ENCODE measurements around the gene SPRYD7.

DNA sequence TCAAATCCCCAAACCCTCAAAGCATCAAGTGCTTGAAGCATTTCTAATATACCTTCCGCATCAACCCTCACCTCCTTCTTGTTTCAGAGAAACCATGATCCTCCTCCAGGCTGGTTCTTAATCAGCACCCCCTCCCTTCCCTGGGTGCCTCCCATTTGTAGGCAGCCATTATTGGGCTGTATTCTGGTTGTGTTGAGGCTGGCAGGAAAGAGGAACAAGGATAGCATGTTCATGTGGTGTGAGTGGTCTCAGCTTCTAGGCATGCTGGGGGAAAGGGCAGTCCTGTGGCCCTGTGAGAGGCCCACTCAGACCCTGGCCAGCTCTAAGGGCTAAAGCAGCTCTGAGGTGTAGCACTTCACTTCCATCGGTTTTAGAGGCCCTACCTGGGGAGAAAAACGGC, 41.9 kb upstream of the SPRYD7 start:
- TF ChIP-seq POLR2AphosphoS5 (IDR thresholded peaks at IDR 0.05), result no peak
- no peak for TF ChIP-seq POLR2A (IDR thresholded peaks at IDR 0.05)
- no peak for TF ChIP-seq EP300 (IDR thresholded peaks at IDR 0.05)
